Fibroblast of villous mesenchyme (primary cell): Measurements from ENCODE around the gene NFRKB. TPM values are rescaled to one million over a fixed set of nuclear protein-coding genes. Genes with fewer than 3 reads are reported as not detected.
"Not testable (repeated sequence)": the region's sequence is repeated elsewhere in the genome, so short reads cannot be mapped to it uniquely, and the experiment has no call there.

Experiments
- DNase-seq: peaks from one replicate; pipeline ENCODE4 v3.0.0-alpha.2; 2010; ENCODE audit warnings: low read depth
- H3K4me3 ChIP-seq: 2 replicates; pipeline ENCODE4 v1.5.1; 2011; ENCODE audit warnings: low read depth, mild to moderate bottlenecking, low read length
- CTCF ChIP-seq: IDR thresholded peaks from 2 replicates; pipeline ENCODE4 v1.5.1; 2012; ENCODE audit warnings: low read depth, mild to moderate bottlenecking, low read length; ENCODE audit not compliant: insufficient read depth
- total RNA-seq: library from RNA; depleted of rRNA; stranded (reverse); fragments of >200 nt; gene quantifications from 2 replicates; pipeline ENCODE4 v1.2.3, GENCODE V29; 2012

NFRKB gene
- total RNA-seq, 1 donor: 22.5 TPM

GRCh38 chr11:129880311-129880710 lies 15.1 kb downstream of the NFRKB start:
- H3K4me3 ChIP-seq: no peak overlapping the region
- no peak for TF ChIP-seq CTCF
- no peak for DNase-seq

DNA sequence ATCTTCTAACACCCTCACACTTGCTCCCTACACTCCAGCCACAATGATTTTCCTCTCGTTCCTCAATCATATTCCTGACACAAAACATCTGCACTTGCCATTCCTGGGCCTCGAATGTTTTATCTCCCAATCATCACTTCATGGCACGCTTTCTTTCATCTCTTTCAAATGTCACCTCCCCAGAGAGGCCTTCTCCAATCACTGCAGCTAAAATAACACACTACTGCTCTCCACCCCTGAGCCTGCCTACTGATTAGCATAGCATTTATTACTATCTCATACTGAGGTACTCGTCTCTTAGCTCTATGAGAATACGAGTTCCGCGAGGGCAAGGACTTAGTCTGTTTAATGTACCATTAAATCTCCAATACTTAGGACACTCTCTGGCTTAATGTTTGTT lies 23.5 kb downstream of the NFRKB start:
- no peak for DNase-seq
- H3K4me3 ChIP-seq: no peak overlapping the region
- TF ChIP-seq CTCF: no peak

DNA sequence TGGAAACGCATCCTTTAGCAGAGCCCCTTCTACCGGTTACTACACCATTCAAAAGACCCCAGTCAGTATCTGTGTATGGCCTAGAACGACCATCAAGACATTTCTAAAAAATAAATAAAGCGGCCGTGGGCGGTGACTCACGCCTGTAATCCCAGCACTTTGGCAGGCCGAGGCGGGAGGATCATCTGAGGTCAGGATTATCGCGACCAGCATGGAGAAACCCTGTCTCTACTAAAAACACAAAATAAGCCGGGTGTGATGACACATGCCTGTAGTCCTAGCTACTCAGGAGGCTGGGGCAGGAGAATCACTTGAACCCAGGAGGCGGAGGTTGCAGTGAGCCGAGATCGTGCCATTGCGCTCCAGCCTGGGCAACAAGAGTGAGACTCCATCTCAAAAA lies 26.8 kb downstream of the NFRKB start:
- not testable (repeated sequence) for H3K4me3 ChIP-seq
- peak; percentile 61 for DNase-seq

DNA sequence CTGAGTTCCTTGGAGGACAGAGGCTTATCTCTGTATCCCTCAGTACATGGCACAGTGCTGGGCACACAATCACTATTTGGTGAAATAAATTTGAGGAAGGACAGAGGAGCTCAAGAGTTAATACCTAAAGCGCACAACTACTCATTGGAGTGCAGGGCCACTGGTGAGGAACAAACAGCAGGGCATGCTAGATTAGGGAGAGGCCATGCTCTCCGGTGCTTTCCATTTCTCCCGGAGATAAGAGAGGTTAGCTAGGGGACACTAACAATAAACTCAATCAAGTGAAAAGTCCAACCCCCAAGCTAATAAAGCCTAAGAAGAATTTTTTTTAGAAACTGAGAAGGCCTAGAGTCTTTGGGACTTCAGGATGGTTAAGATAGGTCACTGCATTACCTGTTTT lies 29.1 kb downstream of the NFRKB start:
- TF ChIP-seq CTCF: no peak
- DNase-seq: no peak

GRCh38 chr11:129865701-129866100 lies 29.7 kb downstream of the NFRKB start:
- H3K4me3 ChIP-seq: no peak overlapping the region
- TF ChIP-seq CTCF: no peak
- DNase-seq: no peak

More for the DNA sequence above, 29.1 kb downstream of the NFRKB start:
- H3K4me3 ChIP-seq: no peak overlapping the region

DNA sequence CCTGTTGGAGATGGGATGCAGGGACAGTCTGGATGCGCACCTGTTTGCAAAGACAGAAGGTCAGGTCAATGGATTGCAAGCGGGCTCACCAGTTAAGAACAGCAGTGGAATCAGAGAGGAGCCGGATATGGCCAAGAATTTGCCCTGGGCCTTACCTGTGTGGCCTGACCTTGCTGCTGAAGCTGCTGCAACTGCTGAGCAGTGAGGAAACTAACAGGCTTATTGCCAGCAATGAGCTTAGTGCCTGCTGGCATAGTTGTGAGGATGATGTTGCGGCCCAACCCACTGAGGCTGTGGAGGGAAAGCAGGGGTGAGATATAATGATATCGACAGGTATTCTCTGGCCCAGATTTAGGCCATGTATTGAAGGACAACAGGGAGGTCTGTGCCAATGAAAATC lies 30.6 kb downstream of the NFRKB start:
- DNase-seq: no peak
- H3K4me3 ChIP-seq: no peak overlapping the region
- no peak for TF ChIP-seq CTCF

- no peak overlapping the region for H3K4me3 ChIP-seq
- DNase-seq: peak; percentile 92
- TF ChIP-seq CTCF: no peak
Observed at GRCh38 chr11:129861702-129862522, 33.5 kb downstream of the NFRKB start.
